CD4-positive, alpha-beta T cell treated with Interleukin-4 for 4 hours (primary cell): Measurements from ENCODE around the gene SLC15A5.

Experiments
- DNase-seq: peaks from one replicate; pipeline ENCODE4 v3.0.0-alpha.2; 2020

SLC15A5 gene

GRCh38 chr12:16171348-16171747 is 106.1 kb downstream of the SLC15A5 start:
- no peak for DNase-seq

- DNase-seq = no peak
These were observed 109.4 kb downstream of the SLC15A5 start for GRCh38 chr12:16168078-16168477.

GRCh38 chr12:16166563-16167470 is 110.7 kb downstream of the SLC15A5 start:
- no peak for DNase-seq

GRCh38 chr12:16165506-16165905 is 112.0 kb downstream of the SLC15A5 start:
- DNase-seq = no peak

GRCh38 chr12:16163901-16164300 is 113.6 kb downstream of the SLC15A5 start:
- no peak for DNase-seq

- no peak for DNase-seq
These were observed 114.3 kb downstream of the SLC15A5 start for GRCh38 chr12:16163146-16163545.

GRCh38 chr12:16159571-16159970 is 117.9 kb downstream of the SLC15A5 start:
- DNase-seq = no peak

GRCh38 chr12:16158050-16158449 is 119.4 kb downstream of the SLC15A5 start:
- no peak for DNase-seq

- no peak for DNase-seq
These were observed 121.5 kb downstream of the SLC15A5 start for GRCh38 chr12:16155938-16156337.

- DNase-seq = no peak
These were observed 122.5 kb downstream of the SLC15A5 start for GRCh38 chr12:16154990-16155389.

- DNase-seq = no peak
These were observed 124.4 kb downstream of the SLC15A5 start for GRCh38 chr12:16152885-16153673.

- no peak for DNase-seq
These were observed 127.2 kb downstream of the SLC15A5 start for GRCh38 chr12:16150276-16150675.

- DNase-seq = no peak
These were observed 128.5 kb downstream of the SLC15A5 start for GRCh38 chr12:16148938-16149337.
